ENCODE data around the gene CDKN2C. TPM values are rescaled to one million over a fixed set of nuclear protein-coding genes. Genes with fewer than 3 reads are reported as not detected.

Gene CDKN2C
- total RNA-seq (2014; rRNA removed; shearing (Covaris generic)), result 59.4 and 63.9 TPM in 2 replicates

GRCh38 chr1:50969611-50970508, at the start of gene CDKN2C:
TSS of gene CDKN2C (plus strand) at chr1:50970245. CDS start at chr1:50970369, 124 bp downstream.

GRCh38 chr1:50959913-50960844, 9.9 kb upstream of the CDKN2C start, which contains the start of gene FAF1:
TSS of gene FAF1 (minus strand) at chr1:50960267. CDS start at chr1:50959811, 456 bp downstream.

Other genes with a start within 250 kb of the CDKN2C start
- gene FAF1, start 10.0 kb upstream of the CDKN2C start, total RNA-seq (2014; rRNA removed; shearing (Covaris generic)), result 66.7 and 68.4 TPM in 2 replicates
- gene C1orf185, start 132.0 kb downstream of the CDKN2C start, total RNA-seq (2014; rRNA removed; shearing (Covaris generic)), result 0.74 TPM in 1 of 2 replicates, not detected in the other

All from A375 (cell line).